Loucy (cell line): Measurements from ENCODE around the gene CTXN2.

Source experiments
- H2AFZ ChIP-seq: fragments of 200-600 bp; sonication (generic); 2 replicates; pipeline ENCODE4 v1.6.0; 2016; ENCODE audit warnings: antibody characterized with exemption, mild to moderate bottlenecking, low read length, moderate library complexity
- H3F3A ChIP-seq: fragments of 200-600 bp; 2 replicates; pipeline ENCODE4 v1.6.0; 2016; ENCODE audit warnings: antibody characterized with exemption, low read depth, mild to moderate bottlenecking
- H3K27me3 ChIP-seq: fragments of 200-600 bp; sonication (generic); 2 replicates; pipeline ENCODE4 v1.6.1; 2014; ENCODE audit warnings: low read length, mild to moderate bottlenecking; ENCODE audit not compliant: insufficient read depth, poor library complexity, severe bottlenecking
- H3K36me3 ChIP-seq: fragments of 200-600 bp; sonication (generic); 2 replicates; pipeline ENCODE4 v1.6.1; 2016; ENCODE audit warnings: low read length; ENCODE audit not compliant: insufficient read depth
- H3K4me1 ChIP-seq: fragments of 200-600 bp; sonication (generic); 2 replicates; pipeline ENCODE4 v1.5.1; 2014; ENCODE audit warnings: low read length, mild to moderate bottlenecking; ENCODE audit not compliant: insufficient read depth, poor library complexity, severe bottlenecking
- H3K4me2 ChIP-seq: fragments of 200-600 bp; sonication (generic); 2 replicates; pipeline ENCODE4 v1.6.0; 2014; ENCODE audit warnings: antibody characterized with exemption, low read length, low read depth, mild to moderate bottlenecking; ENCODE audit not compliant: poor library complexity, severe bottlenecking
- H3K4me3 ChIP-seq: fragments of 200-600 bp; sonication (generic); 2 replicates; pipeline ENCODE4 v1.5.1; 2014; ENCODE audit warnings: low read length, mild to moderate bottlenecking, mixed read lengths; ENCODE audit not compliant: poor library complexity, severe bottlenecking
- H3K79me2 ChIP-seq: fragments of 200-600 bp; sonication (generic); 2 replicates; pipeline ENCODE4 v1.6.1; 2014; ENCODE audit warnings: low read length; ENCODE audit not compliant: insufficient read depth
- H3K9ac ChIP-seq: fragments of 200-600 bp; sonication (generic); 2 replicates; pipeline ENCODE4 v1.6.0; 2014; ENCODE audit warnings: mild to moderate bottlenecking, low read depth, low read length, moderate library complexity; ENCODE audit not compliant: poor library complexity, severe bottlenecking
- H3K9me2 ChIP-seq: fragments of 200-600 bp; sonication (generic); replicated peaks from 2 replicates; pipeline ENCODE4 v1.6.1; 2016; ENCODE audit warnings: low read depth, low read length, mixed read lengths
- H3K9me3 ChIP-seq: fragments of 200-600 bp; sonication (generic); 2 replicates; pipeline ENCODE4 v1.6.1; 2014; ENCODE audit warnings: mild to moderate bottlenecking, antibody characterized with exemption, low read length, low read depth; ENCODE audit not compliant: insufficient read depth
- H4K20me1 ChIP-seq: fragments of 200-600 bp; sonication (generic); 2 replicates; pipeline ENCODE4 v1.6.0; 2014; ENCODE audit warnings: antibody characterized with exemption, low read length, mild to moderate bottlenecking; ENCODE audit not compliant: insufficient read depth, poor library complexity, severe bottlenecking
- EZH2phosphoT487 ChIP-seq: fragments of 200-600 bp; IDR thresholded peaks from 2 replicates; pipeline ENCODE4 v1.6.1; 2018; ENCODE audit warnings: antibody characterized with exemption, mild to moderate bottlenecking, moderate library complexity, borderline replicate concordance
- TF ChIP-seq, protein P1 (sequence below): fragments of 200-600 bp; sonication (generic); conservative IDR thresholded peaks from 2 replicates; pipeline ENCODE4 v1.5.1; 2014; ENCODE audit warnings: mild to moderate bottlenecking, antibody characterized with exemption, low read length

The CTXN2 gene

DNA sequence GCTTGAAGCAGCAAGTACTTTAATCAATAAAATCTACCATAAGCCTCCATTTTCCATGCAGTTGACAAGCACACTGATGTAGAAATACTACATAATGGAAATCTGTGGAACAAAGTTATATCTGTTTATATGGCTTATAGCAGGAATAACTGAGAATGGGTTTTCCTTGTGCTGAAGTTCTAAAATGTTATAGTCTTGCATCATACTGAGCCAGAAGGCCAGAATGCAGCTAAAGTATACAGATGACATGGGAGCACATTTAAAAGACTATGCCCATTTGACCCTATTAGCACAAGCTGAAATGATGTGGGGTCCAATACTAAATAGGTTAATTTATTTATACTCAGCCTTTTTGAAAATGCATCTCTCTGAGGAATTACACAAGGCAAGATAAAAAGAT lies 45.5 kb upstream of the CTXN2 start:
- Histone ChIP-seq H3K79me2 (no peaks in the 10 kb centered on the region), H3F3A (no peaks in the 10 kb centered on the region), H3K4me3 (no peak overlapping the region), H3K36me3 (peaks cover 44% of the 10 kb centered on the region), H2AFZ (no peak overlapping the region), H3K4me1 (no peaks in the 10 kb centered on the region), H3K9ac (no peak overlapping the region), H3K4me2 (no peak overlapping the region), H3K9me3 (no peaks in the 10 kb centered on the region), H3K27me3 (no peaks in the 10 kb centered on the region), H3K9me2 (no peaks in the 10 kb centered on the region), H4K20me1 (no peaks in the 10 kb centered on the region)
- TF ChIP-seq, protein P1, sequence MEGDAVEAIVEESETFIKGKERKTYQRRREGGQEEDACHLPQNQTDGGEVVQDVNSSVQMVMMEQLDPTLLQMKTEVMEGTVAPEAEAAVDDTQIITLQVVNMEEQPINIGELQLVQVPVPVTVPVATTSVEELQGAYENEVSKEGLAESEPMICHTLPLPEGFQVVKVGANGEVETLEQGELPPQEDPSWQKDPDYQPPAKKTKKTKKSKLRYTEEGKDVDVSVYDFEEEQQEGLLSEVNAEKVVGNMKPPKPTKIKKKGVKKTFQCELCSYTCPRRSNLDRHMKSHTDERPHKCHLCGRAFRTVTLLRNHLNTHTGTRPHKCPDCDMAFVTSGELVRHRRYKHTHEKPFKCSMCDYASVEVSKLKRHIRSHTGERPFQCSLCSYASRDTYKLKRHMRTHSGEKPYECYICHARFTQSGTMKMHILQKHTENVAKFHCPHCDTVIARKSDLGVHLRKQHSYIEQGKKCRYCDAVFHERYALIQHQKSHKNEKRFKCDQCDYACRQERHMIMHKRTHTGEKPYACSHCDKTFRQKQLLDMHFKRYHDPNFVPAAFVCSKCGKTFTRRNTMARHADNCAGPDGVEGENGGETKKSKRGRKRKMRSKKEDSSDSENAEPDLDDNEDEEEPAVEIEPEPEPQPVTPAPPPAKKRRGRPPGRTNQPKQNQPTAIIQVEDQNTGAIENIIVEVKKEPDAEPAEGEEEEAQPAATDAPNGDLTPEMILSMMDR, result no peak
- TF ChIP-seq EZH2phosphoT487, result no peak

GRCh38 chr15:48147358-48147757 lies 44.1 kb upstream of the CTXN2 start:
- no peak for TF ChIP-seq EZH2phosphoT487
- TF ChIP-seq, protein P1, result no peak
- Histone ChIP-seq H3K4me2 (no peak overlapping the region), H2AFZ (no peak overlapping the region), H3K9me3 (no peaks in the 10 kb centered on the region), H3K36me3 (peaks cover 47% of the 10 kb centered on the region), H3K9me2 (no peaks in the 10 kb centered on the region), H3F3A (no peaks in the 10 kb centered on the region), H3K79me2 (no peaks in the 10 kb centered on the region), H4K20me1 (no peaks in the 10 kb centered on the region), H3K4me3 (no peak overlapping the region), H3K9ac (no peak overlapping the region), H3K4me1 (no peaks in the 10 kb centered on the region), H3K27me3 (no peaks in the 10 kb centered on the region)

GRCh38 chr15:48149858-48150257 lies 41.6 kb upstream of the CTXN2 start:
- TF ChIP-seq, protein P1, result no peak
- TF ChIP-seq EZH2phosphoT487, result no peak
- Histone ChIP-seq H3K9me2 (no peaks in the 10 kb centered on the region), H3K4me1 (no peaks in the 10 kb centered on the region), H3F3A (no peaks in the 10 kb centered on the region), H4K20me1 (no peaks in the 10 kb centered on the region), H3K4me3 (no peak overlapping the region), H3K27me3 (no peaks in the 10 kb centered on the region), H3K9me3 (no peaks in the 10 kb centered on the region), H3K9ac (no peak overlapping the region), H2AFZ (no peak overlapping the region), H3K4me2 (no peak overlapping the region), H3K36me3 (peaks cover 56% of the 10 kb centered on the region), H3K79me2 (no peaks in the 10 kb centered on the region)
